ENCODE results near the gene PDIA5.

Gene PDIA5

DNA sequence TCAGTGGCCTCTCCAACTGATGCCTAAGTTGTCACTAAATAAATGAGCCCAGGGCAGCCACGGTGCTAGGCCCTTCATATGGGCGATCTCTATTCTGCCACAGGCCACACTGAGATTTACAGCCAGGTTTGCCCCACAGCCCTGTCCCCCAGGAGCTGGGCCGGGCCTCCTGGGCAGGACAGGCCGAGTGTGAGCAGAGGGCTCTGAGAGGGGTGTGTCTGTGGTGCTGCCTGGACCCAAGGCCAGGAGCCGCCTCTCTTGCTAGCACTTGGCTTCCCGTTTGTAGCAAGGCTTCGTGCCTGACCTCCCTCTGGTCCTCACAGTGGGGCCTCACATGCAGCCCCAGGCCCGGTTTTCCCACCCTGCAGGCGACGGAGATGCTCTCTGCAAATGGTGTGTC is 67.8 kb downstream of the PDIA5 start:
- no peak overlapping the region for H3K4me2 ChIP-seq (ENCODE audit: low read length, poor library complexity, severe bottlenecking)
- H3K27me3 ChIP-seq (ENCODE audit: control insufficient read depth in 1 of 2, insufficient read depth in 1 of 2, low read length in 2 of 2) = no peaks in the 10 kb centered on the region
- H2AFZ ChIP-seq (ENCODE audit: low read depth, low read length) = no peak overlapping the region
- DNase-seq = no peak
- over 99% methylated on average over 10 of the region's 10 CpGs for WGBS
- H2AK5ac ChIP-seq (ENCODE audit: low read length, severe bottlenecking) = no peak overlapping the region
- no peak overlapping the region for H2BK120ac ChIP-seq (ENCODE audit: low read depth, low read length)
- H3K14ac ChIP-seq (ENCODE audit: low read length in 2 of 2) = no peak overlapping the region
- H3K23ac ChIP-seq (ENCODE audit: low read length in 2 of 2) = no peak overlapping the region
- no peak overlapping the region for H4K91ac ChIP-seq (ENCODE audit: low read length)
- peaks cover 7% of the 10 kb centered on the region for H3K79me1 ChIP-seq (replicated peaks; ENCODE audit: low read length, poor library complexity, severe bottlenecking)
- H2BK5ac ChIP-seq (ENCODE audit: low read depth, low read length, poor library complexity, severe bottlenecking) = no peak overlapping the region
- H3K36me3 ChIP-seq (ENCODE audit: control insufficient read depth in 1 of 2, insufficient read depth in 2 of 2, low read depth in 1 of 2, low read length in 2 of 2) = peaks cover 49 to 62% of the 10 kb centered on the region in 2 experiments
- H3K18ac ChIP-seq (ENCODE audit: low read depth in 1 of 2, low read length in 2 of 2) = no peak overlapping the region
- no peak overlapping the region for H3K4me3 ChIP-seq (ENCODE audit: insufficient read depth in 1 of 2, low read depth in 1 of 2, low read length in 2 of 2)
- no peak overlapping the region for H2BK12ac ChIP-seq (ENCODE audit: low read length in 2 of 2)
- no peak overlapping the region for H3K4ac ChIP-seq (ENCODE audit: low read depth in 1 of 2, low read length in 2 of 2)
- H2BK15ac ChIP-seq (ENCODE audit: low read depth, poor library complexity, severe bottlenecking) = no peak overlapping the region
- no peak overlapping the region for H3K9ac ChIP-seq (ENCODE audit: low read length)
- H3K9me3 ChIP-seq (ENCODE audit: control insufficient read depth, low read length) = no peaks in the 10 kb centered on the region
- H4K8ac ChIP-seq (ENCODE audit: low read length) = no peak overlapping the region
- H3K4me1 ChIP-seq (ENCODE audit: control insufficient read depth, insufficient read depth, low read depth, low read length) = peaks cover 1% of the 10 kb centered on the region
- no peak overlapping the region for H3K27ac ChIP-seq (ENCODE audit: low read length, poor library complexity, severe bottlenecking)

GRCh38 chr3:123137001-123137400 is 70.2 kb downstream of the PDIA5 start:
- Histone ChIP-seq H3K4me2 (ENCODE audit: low read length, poor library complexity, severe bottlenecking) (no peak overlapping the region), H3K27me3 (ENCODE audit: control insufficient read depth in 1 of 2, insufficient read depth in 1 of 2, low read length in 2 of 2) (no peaks in the 10 kb centered on the region), H2BK5ac (ENCODE audit: low read depth, low read length, poor library complexity, severe bottlenecking) (no peak overlapping the region), H2BK15ac (ENCODE audit: low read depth, poor library complexity, severe bottlenecking) (no peak overlapping the region), H2BK12ac (ENCODE audit: low read length in 2 of 2) (no peak overlapping the region), H3K79me1 (replicated peaks; ENCODE audit: low read length, poor library complexity, severe bottlenecking) (peaks cover 12% of the 10 kb centered on the region), H2AFZ (ENCODE audit: low read depth, low read length) (no peak overlapping the region), H3K23ac (ENCODE audit: low read length in 2 of 2) (no peak overlapping the region), H3K27ac (ENCODE audit: low read length, poor library complexity, severe bottlenecking) (no peak overlapping the region), H3K36me3 (ENCODE audit: control insufficient read depth in 1 of 2, insufficient read depth in 2 of 2, low read depth in 1 of 2, low read length in 2 of 2) (peaks cover 49 to 63% of the 10 kb centered on the region in 2 experiments), H4K91ac (ENCODE audit: low read length) (no peak overlapping the region), H3K14ac (ENCODE audit: low read length in 2 of 2) (no peak overlapping the region), H3K9ac (ENCODE audit: low read length) (no peak overlapping the region), H2AK5ac (ENCODE audit: low read length, severe bottlenecking) (no peak overlapping the region), H3K18ac (ENCODE audit: low read depth in 1 of 2, low read length in 2 of 2) (no peak overlapping the region), H4K8ac (ENCODE audit: low read length) (no peak overlapping the region), H3K4me1 (ENCODE audit: control insufficient read depth, insufficient read depth, low read depth, low read length) (peaks cover 1% of the 10 kb centered on the region), H3K9me3 (ENCODE audit: control insufficient read depth, low read length) (no peaks in the 10 kb centered on the region), H2BK120ac (ENCODE audit: low read depth, low read length) (no peak overlapping the region), H3K4ac (ENCODE audit: low read depth in 1 of 2, low read length in 2 of 2) (no peak overlapping the region), H3K4me3 (ENCODE audit: insufficient read depth in 1 of 2, low read depth in 1 of 2, low read length in 2 of 2) (no peak overlapping the region)
- 71% methylated on average over 2 of the region's 2 CpGs for WGBS
- DNase-seq = no peak

DNA sequence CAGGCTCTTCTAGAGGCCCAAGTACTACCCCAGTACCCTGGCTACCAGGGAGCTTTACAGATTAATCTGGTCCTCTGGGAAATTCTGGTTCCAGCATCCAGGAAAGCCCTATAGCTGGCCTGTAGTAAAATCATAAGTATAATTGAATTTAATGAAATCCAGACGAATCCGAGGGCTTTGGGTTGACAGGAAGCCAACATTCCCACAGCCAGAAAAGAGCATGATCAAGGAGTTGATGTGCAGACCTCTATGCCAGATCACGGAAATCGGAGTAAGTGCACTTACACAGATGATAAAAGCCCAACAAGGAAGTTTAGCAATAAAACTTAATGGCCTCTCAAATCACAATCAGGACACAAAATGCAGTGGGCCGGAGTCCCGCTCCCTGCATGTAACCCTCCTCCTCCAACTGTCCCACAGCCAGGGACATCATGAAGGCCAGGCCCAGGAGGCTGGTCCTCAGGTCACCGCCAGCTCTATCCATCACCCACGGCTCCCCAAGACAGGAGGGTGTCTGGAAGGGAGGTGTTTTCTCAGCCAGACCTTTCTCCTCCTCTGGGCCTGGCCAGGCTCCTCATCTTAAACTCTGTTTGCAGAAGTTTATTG is 72.1 kb downstream of the PDIA5 start:
- Histone ChIP-seq H3K18ac (ENCODE audit: low read depth in 1 of 2, low read length in 2 of 2) (no peak overlapping the region), H2BK5ac (ENCODE audit: low read depth, low read length, poor library complexity, severe bottlenecking) (no peak overlapping the region), H4K8ac (ENCODE audit: low read length) (peak overlapping the region; percentile 25), H3K23ac (ENCODE audit: low read length in 2 of 2) (no peak overlapping the region), H2BK12ac (ENCODE audit: low read length in 2 of 2) (no peak overlapping the region), H3K27ac (ENCODE audit: low read length, poor library complexity, severe bottlenecking) (no peak overlapping the region), H2AFZ (ENCODE audit: low read depth, low read length) (no peak overlapping the region), H2BK120ac (ENCODE audit: low read depth, low read length) (no peak overlapping the region), H3K4me3 (ENCODE audit: insufficient read depth in 1 of 2, low read depth in 1 of 2, low read length in 2 of 2) (no peak overlapping the region), H3K79me1 (replicated peaks; ENCODE audit: low read length, poor library complexity, severe bottlenecking) (peaks cover 10% of the 10 kb centered on the region), H2BK15ac (ENCODE audit: low read depth, poor library complexity, severe bottlenecking) (no peak overlapping the region), H3K36me3 (ENCODE audit: control insufficient read depth in 1 of 2, insufficient read depth in 2 of 2, low read depth in 1 of 2, low read length in 2 of 2) (peaks cover 44 to 53% of the 10 kb centered on the region in 2 experiments), H3K4me1 (ENCODE audit: control insufficient read depth, insufficient read depth, low read depth, low read length) (peaks cover 9% of the 10 kb centered on the region), H3K14ac (ENCODE audit: low read length in 2 of 2) (no peak overlapping the region), H3K4ac (ENCODE audit: low read depth in 1 of 2, low read length in 2 of 2) (no peak overlapping the region), H3K27me3 (ENCODE audit: control insufficient read depth in 1 of 2, insufficient read depth in 1 of 2, low read length in 2 of 2) (no peaks in the 10 kb centered on the region), H2AK5ac (ENCODE audit: low read length, severe bottlenecking) (no peak overlapping the region), H3K9ac (ENCODE audit: low read length) (peak overlapping the region; percentile 45), H3K4me2 (ENCODE audit: low read length, poor library complexity, severe bottlenecking) (no peak overlapping the region), H4K91ac (ENCODE audit: low read length) (no peak overlapping the region), H3K9me3 (ENCODE audit: control insufficient read depth, low read length) (no peaks in the 10 kb centered on the region)
- WGBS = 68% methylated on average over 6 of the region's 8 CpGs
- no peak for DNase-seq

DNA sequence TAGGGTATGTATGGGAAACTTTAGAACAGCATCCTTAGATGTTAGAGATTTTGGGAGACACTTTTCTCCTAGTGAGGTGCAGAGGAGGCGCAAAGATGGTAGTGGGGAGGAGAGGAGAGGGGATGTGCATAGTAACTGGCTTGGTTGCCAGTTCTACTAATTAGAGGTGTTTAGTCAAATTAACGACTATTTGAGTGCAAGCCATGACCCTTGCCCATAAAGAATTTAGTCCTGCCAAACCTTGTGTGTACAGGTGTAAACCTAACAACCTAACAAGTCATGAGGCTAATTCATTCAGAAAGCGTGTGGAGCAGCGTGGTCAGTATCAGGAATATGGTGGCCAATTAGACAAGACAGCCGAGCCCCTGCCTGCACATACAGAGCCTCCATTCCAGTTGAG is 72.7 kb downstream of the PDIA5 start:
- H3K36me3 ChIP-seq (ENCODE audit: control insufficient read depth in 1 of 2, insufficient read depth in 2 of 2, low read depth in 1 of 2, low read length in 2 of 2) = peaks cover 40 to 53% of the 10 kb centered on the region in 2 experiments
- H3K27me3 ChIP-seq (ENCODE audit: control insufficient read depth in 1 of 2, insufficient read depth in 1 of 2, low read length in 2 of 2) = no peaks in the 10 kb centered on the region
- H3K9me3 ChIP-seq (ENCODE audit: control insufficient read depth, low read length) = no peaks in the 10 kb centered on the region
- no peak overlapping the region for H3K18ac ChIP-seq (ENCODE audit: low read depth in 1 of 2, low read length in 2 of 2)
- peak overlapping the region; percentile 39 for H4K8ac ChIP-seq (ENCODE audit: low read length)
- no peak overlapping the region for H3K4me2 ChIP-seq (ENCODE audit: low read length, poor library complexity, severe bottlenecking)
- no peak overlapping the region for H2BK15ac ChIP-seq (ENCODE audit: low read depth, poor library complexity, severe bottlenecking)
- H3K4me3 ChIP-seq (ENCODE audit: insufficient read depth in 1 of 2, low read depth in 1 of 2, low read length in 2 of 2) = no peak overlapping the region
- no peak overlapping the region for H3K27ac ChIP-seq (ENCODE audit: low read length, poor library complexity, severe bottlenecking)
- no peak overlapping the region for H2BK12ac ChIP-seq (ENCODE audit: low read length in 2 of 2)
- no peak for DNase-seq
- H2AFZ ChIP-seq (ENCODE audit: low read depth, low read length) = no peak overlapping the region
- H2AK5ac ChIP-seq (ENCODE audit: low read length, severe bottlenecking) = no peak overlapping the region
- no peak overlapping the region for H3K23ac ChIP-seq (ENCODE audit: low read length in 2 of 2)
- H3K14ac ChIP-seq (ENCODE audit: low read length in 2 of 2) = no peak overlapping the region
- peaks cover 10% of the 10 kb centered on the region for H3K79me1 ChIP-seq (replicated peaks; ENCODE audit: low read length, poor library complexity, severe bottlenecking)
- 71% methylated on average over 5 of the region's 5 CpGs for WGBS
- peak overlapping the region; percentile 5 for H3K9ac ChIP-seq (ENCODE audit: low read length)
- no peak overlapping the region for H3K4ac ChIP-seq (ENCODE audit: low read depth in 1 of 2, low read length in 2 of 2)
- H4K91ac ChIP-seq (ENCODE audit: low read length) = no peak overlapping the region
- H2BK5ac ChIP-seq (ENCODE audit: low read depth, low read length, poor library complexity, severe bottlenecking) = no peak overlapping the region
- H2BK120ac ChIP-seq (ENCODE audit: low read depth, low read length) = no peak overlapping the region
- peaks cover 11% of the 10 kb centered on the region for H3K4me1 ChIP-seq (ENCODE audit: control insufficient read depth, insufficient read depth, low read depth, low read length)

Measured in mesenchymal stem cell (in vitro differentiated cells and primary cell).